HG02798 (cell line): ENCODE measurements around the gene BOLL.
"Not testable (repeated sequence)": the region's sequence is repeated elsewhere in the genome, so short reads cannot be mapped to it uniquely, and the experiment has no call there.

ENCODE experiments used
- ATAC-seq: cut with Tn5 transposase; IDR thresholded peaks from one replicate; pipeline ENCODE4 v1.9.1; 2021; ENCODE audit warnings: mild to moderate bottlenecking; ENCODE audit not compliant: unreplicated experiment, poor library complexity

BOLL gene

GRCh38 chr2:197784956-197785941 is at the start of gene BOLL:
Gene BOLL, minus strand, starts transcription at chr2:197785319. Its CDS starts 3,469 bp downstream, at chr2:197781850.
- no peak for ATAC-seq

- ATAC-seq: not testable (repeated sequence)
These were observed 49.7 kb upstream of the BOLL start for GRCh38 chr2:197834771-197835170.

- no peak for ATAC-seq
These were observed 43.5 kb upstream of the BOLL start for GRCh38 chr2:197828464-197829135.

GRCh38 chr2:197827618-197828017 is 42.5 kb upstream of the BOLL start:
- ATAC-seq: no peak

GRCh38 chr2:197822333-197822732 is 37.2 kb upstream of the BOLL start:
- no peak for ATAC-seq

GRCh38 chr2:197821550-197822289 is 36.6 kb upstream of the BOLL start:
- ATAC-seq: no peak

- ATAC-seq: no peak
These were observed 29.4 kb upstream of the BOLL start for GRCh38 chr2:197814526-197814925.

- ATAC-seq: peak; percentile 60
These were observed 28.1 kb upstream of the BOLL start for GRCh38 chr2:197813093-197813787.

GRCh38 chr2:197810491-197810890 is 25.4 kb upstream of the BOLL start:
- no peak for ATAC-seq

GRCh38 chr2:197810016-197810415 is 24.9 kb upstream of the BOLL start:
- no peak for ATAC-seq

GRCh38 chr2:197809064-197809463 is 23.9 kb upstream of the BOLL start:
- ATAC-seq: no peak

GRCh38 chr2:197805715-197806633 is 20.9 kb upstream of the BOLL start:
- no peak for ATAC-seq

GRCh38 chr2:197804758-197805714 is 19.9 kb upstream of the BOLL start:
- peak; percentile 39 for ATAC-seq

- peak; percentile 100 for ATAC-seq
These were observed 19.1 kb upstream of the BOLL start, which contains the start of gene PLCL1 for GRCh38 chr2:197804049-197804757. Gene PLCL1, plus strand, starts transcription at chr2:197804593.

- ATAC-seq: peak; percentile 27
These were observed 17.9 kb upstream of the BOLL start for GRCh38 chr2:197803033-197803444.

- ATAC-seq: no peak
These were observed 15.9 kb upstream of the BOLL start for GRCh38 chr2:197801033-197801432.

GRCh38 chr2:197800091-197800490 is 15.0 kb upstream of the BOLL start:
- no peak for ATAC-seq
